Thyroid gland (tissue), 4 donors: Measurements from ENCODE around the gene CELF4. TPM values are rescaled to one million over a fixed set of nuclear protein-coding genes. Genes with fewer than 3 reads are reported as not detected.

ENCODE experiments used
- DNase-seq, 2 donors: peaks; one replicate each; pipeline ENCODE4 v3.0.0-alpha.2; 2019
- H3K27ac ChIP-seq, 3 donors: fragments of 200-600 bp; sonication (generic); 1 replicate in 2 of 3; 2 replicates in 1 of 3; pipeline ENCODE4 v1.5.1; 2016 to 2019; ENCODE audit warnings: mild to moderate bottlenecking in 1 of 3, moderate library complexity in 1 of 3
- H3K27me3 ChIP-seq: fragments of 200-600 bp; sonication (generic); one replicate; pipeline ENCODE4 v1.5.1; 2019
- H3K36me3 ChIP-seq, 2 donors: fragments of 200-600 bp; sonication (generic); one replicate each; pipeline ENCODE4 v1.5.1; 2016 to 2019
- H3K4me1 ChIP-seq, 2 donors: fragments of 200-600 bp; sonication (generic); one replicate each; pipeline ENCODE4 v1.5.1; 2017 to 2019
- H3K4me3 ChIP-seq, 3 donors: fragments of 200-600 bp; sonication (generic); replicated peaks in 1 of 3; 1 replicate in 2 of 3; 2 replicates in 1 of 3; pipeline ENCODE4 v1.5.1; 2016; ENCODE audit warnings: mild to moderate bottlenecking in 1 of 3
- H3K9me3 ChIP-seq: fragments of 200-600 bp; sonication (generic); one replicate; pipeline ENCODE4 v1.5.1; 2017
- POLR2A ChIP-seq, 2 donors: fragments of 450-650 bp; IDR thresholded peaks; one replicate each; pipeline ENCODE4 v1.6.1; 2017; ENCODE audit warnings: antibody characterized with exemption in 2 of 2, mild to moderate bottlenecking in 2 of 2, moderate library complexity in 1 of 2
- WGBS, 2 donors: methylation state at CpG; one replicate each; pipeline ENCODE4 v1.1.5; 2017; 5-methylcytosine and 5-hydroxymethylcytosine counted together
- intact Hi-C: fragments of 100-400 bp; cut with DNase I; formaldehyde crosslinking; loops from one replicate; pipeline ENCODE4 v1.15.1; 2023
- total RNA-seq, 4 donors: library from RNA; depleted of rRNA; stranded (reverse); fragments of >200 nt; gene quantifications; one replicate each; pipeline ENCODE4 v1.2.3, GENCODE V29; 2016
- TF ChIP-seq, protein P1 (sequence below), 6 experiments: fragments of 200-600 bp in 3 of 6; fragments of 450-650 bp in 3 of 6; sonication (generic) in 3 of 6; IDR thresholded peaks; one replicate each; pipeline ENCODE4 v1.5.1; 2016 to 2019; ENCODE audit warnings: antibody characterized with exemption in 6 of 6, mild to moderate bottlenecking in 2 of 6, inconsistent platforms in 1 of 6, moderate library complexity in 1 of 6

The CELF4 gene
- total RNA-seq, 4 donors from 2014 or later = 4.3 TPM; not detected in 3

DNA sequence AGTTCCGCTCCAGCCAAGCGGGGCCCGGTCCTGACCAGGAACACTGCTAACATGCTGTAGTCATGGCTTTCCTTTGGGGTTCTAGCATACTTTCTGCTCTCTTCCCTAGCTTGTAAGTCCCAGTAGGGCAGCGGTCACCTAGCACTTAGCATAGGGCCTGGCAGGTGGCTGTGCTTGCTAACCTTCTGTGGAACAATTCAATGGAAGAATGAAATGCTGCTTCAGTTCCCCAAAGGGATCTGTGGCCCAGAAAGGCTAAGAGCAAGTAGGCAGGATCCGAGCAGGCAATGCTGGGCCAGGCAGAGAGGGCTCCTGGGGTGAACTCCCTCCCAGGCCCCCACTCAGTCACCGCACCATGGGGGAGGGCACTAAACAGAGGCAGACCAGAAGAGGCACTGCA, 266.8 kb downstream of the CELF4 start:
- peak in 1 of 2 donors; percentile 16 for DNase-seq
- Histone ChIP-seq H3K27me3 (no peaks in the 10 kb centered on the region), H3K9me3 (no peaks in the 10 kb centered on the region), H3K4me1 (peaks cover 11 to 37% of the 10 kb centered on the region in 2 donors), H3K27ac (peak overlapping the region in 1 of 3 donors; percentile 42), H3K4me3 (no peak overlapping the region), H3K36me3 (no peaks in the 10 kb centered on the region)
- TF ChIP-seq POLR2A (IDR thresholded peaks at IDR 0.05) = no peak
- TF ChIP-seq, protein P1, sequence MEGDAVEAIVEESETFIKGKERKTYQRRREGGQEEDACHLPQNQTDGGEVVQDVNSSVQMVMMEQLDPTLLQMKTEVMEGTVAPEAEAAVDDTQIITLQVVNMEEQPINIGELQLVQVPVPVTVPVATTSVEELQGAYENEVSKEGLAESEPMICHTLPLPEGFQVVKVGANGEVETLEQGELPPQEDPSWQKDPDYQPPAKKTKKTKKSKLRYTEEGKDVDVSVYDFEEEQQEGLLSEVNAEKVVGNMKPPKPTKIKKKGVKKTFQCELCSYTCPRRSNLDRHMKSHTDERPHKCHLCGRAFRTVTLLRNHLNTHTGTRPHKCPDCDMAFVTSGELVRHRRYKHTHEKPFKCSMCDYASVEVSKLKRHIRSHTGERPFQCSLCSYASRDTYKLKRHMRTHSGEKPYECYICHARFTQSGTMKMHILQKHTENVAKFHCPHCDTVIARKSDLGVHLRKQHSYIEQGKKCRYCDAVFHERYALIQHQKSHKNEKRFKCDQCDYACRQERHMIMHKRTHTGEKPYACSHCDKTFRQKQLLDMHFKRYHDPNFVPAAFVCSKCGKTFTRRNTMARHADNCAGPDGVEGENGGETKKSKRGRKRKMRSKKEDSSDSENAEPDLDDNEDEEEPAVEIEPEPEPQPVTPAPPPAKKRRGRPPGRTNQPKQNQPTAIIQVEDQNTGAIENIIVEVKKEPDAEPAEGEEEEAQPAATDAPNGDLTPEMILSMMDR (IDR thresholded peaks at IDR 0.05) = no peak
- intact Hi-C loops = no loop called here
- 78 to 86% methylated on average over 6 of the region's 6 CpGs for WGBS, 2 donors

DNA sequence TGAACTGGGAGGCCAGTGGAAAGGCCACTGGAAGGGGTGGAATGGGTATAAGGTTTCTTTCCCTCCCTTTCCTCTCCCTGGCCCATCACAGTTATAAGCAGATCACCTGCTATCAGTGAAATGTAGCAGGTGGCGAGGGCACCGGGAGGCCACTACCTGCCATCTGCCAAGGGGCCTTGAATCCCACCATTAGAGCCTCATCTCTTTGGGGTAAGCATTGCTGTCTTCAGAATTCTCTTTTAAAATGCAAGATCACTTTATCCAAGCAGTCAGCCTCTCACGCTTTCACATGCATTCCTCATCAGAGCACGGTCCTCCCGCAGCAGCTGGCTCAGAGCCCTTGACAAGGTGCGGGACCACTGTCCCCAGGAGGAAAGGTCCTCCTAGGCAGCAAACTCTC, 268.5 kb downstream of the CELF4 start:
- intact Hi-C loops = no loop called here
- no peaks in the 10 kb centered on the region for H3K27me3 ChIP-seq
- H3K4me1 ChIP-seq = peaks cover 11 to 23% of the 10 kb centered on the region in 2 donors

DNA sequence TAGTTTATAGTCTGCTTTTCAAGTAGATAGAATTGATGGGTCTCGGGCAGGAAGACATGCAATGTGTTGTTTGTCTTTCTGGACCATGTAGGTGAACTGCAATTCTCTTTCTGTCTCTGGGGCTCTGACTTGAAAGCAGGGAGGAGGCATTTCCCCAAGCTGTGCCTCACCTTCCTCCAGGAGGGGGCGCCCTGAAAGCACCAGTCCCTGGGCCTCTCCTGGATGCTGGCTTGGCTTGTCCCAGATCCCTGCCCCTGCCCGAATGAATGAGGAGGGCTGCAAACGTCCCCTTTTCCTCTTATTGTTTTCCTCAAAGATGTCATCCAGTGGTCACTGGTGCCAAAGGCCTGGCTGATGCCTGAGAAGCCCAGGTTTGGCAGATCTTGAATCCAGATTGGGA, 270.6 kb downstream of the CELF4 start:
- Histone ChIP-seq H3K4me3 (no peak overlapping the region), H3K36me3 (no peaks in the 10 kb centered on the region), H3K4me1 (peaks cover 11 to 14% of the 10 kb centered on the region in 2 donors), H3K27ac (no peak overlapping the region), H3K27me3 (no peaks in the 10 kb centered on the region), H3K9me3 (no peaks in the 10 kb centered on the region)
- TF ChIP-seq POLR2A (IDR thresholded peaks at IDR 0.05) = no peak
- TF ChIP-seq, protein P1 (IDR thresholded peaks at IDR 0.05) = peak in 1 of 6 experiments; percentile 21
- intact Hi-C loops = no loop called here
- WGBS, 2 donors = 18 to 23% methylated on average over 4 of the region's 4 CpGs
- peak; percentile 31 for DNase-seq

More for the DNA sequence above, 268.5 kb downstream of the CELF4 start:
- Histone ChIP-seq H3K36me3 (no peaks in the 10 kb centered on the region), H3K27ac (no peak overlapping the region), H3K4me3 (no peak overlapping the region), H3K9me3 (no peaks in the 10 kb centered on the region)
- TF ChIP-seq, protein P1 (IDR thresholded peaks at IDR 0.05) = no peak
- no peak for TF ChIP-seq POLR2A (IDR thresholded peaks at IDR 0.05)
- WGBS, 2 donors = 75 to 83% methylated on average over 6 of the region's 6 CpGs
- DNase-seq = no peak

DNA sequence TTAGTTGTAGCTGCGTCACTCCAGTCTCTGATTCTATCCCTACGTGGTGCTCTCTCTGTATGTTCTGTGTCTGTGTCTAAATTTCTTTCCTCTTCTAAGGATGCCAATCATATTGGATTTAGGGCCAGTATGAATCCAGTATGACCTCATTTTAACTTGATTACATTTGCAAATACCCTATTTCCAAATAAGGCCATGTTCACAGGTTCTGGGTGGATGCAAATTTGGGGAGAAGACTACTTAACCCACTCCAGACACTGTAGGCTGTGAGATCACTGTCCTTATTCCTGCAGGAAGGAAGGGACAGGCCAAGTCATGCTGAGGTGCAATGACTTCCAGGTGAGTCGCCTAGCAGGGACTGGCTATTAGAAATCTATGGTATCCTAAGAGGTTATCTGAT, 272.2 kb downstream of the CELF4 start:
- Histone ChIP-seq H3K4me3 (no peak overlapping the region), H3K27ac (no peak overlapping the region), H3K27me3 (no peaks in the 10 kb centered on the region), H3K36me3 (no peaks in the 10 kb centered on the region), H3K9me3 (no peaks in the 10 kb centered on the region), H3K4me1 (no peaks in the 10 kb centered on the region)
- intact Hi-C loops = no loop called here
- TF ChIP-seq POLR2A (IDR thresholded peaks at IDR 0.05) = no peak
- TF ChIP-seq, protein P1 (IDR thresholded peaks at IDR 0.05) = no peak
- 74 to 79% methylated on average over 3 of the region's 3 CpGs for WGBS, 2 donors
- no peak for DNase-seq

DNA sequence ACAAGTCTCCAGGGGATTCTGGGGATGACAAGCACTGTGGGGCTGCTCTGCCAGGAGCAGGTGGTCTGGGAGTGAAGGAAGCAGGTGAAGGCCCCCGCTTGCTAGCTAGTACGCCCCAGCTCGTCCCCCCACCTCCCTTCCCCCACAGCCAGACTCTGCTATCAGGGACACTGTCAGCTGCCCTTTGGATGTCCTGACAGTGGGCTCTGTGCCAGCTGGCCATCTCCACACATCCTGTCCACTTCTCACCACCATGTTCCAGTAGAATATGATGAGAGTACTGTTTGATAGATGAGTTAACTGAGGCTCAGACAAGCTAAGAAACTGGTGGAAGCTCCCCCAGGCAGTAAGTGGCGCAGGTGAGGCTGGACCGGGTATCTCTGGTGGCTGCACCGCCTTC, 276.2 kb downstream of the CELF4 start:
- Histone ChIP-seq H3K4me3 (no peak overlapping the region), H3K9me3 (no peaks in the 10 kb centered on the region), H3K36me3 (no peaks in the 10 kb centered on the region), H3K27ac (no peak overlapping the region), H3K27me3 (no peaks in the 10 kb centered on the region), H3K4me1 (no peaks in the 10 kb centered on the region)
- intact Hi-C loops = no loop called here
- TF ChIP-seq, protein P1 (IDR thresholded peaks at IDR 0.05) = no peak
- no peak for TF ChIP-seq POLR2A (IDR thresholded peaks at IDR 0.05)
- WGBS, 2 donors = 84 to 86% methylated on average over 6 of the region's 6 CpGs
- no peak for DNase-seq
